ENCODE data around the gene DOK7.

The DOK7 gene

GRCh38 chr4:3475713-3476260 lies 12.7 kb downstream of the DOK7 start:
- no peak for DNase-seq (ENCODE audit: low read depth)

DNA sequence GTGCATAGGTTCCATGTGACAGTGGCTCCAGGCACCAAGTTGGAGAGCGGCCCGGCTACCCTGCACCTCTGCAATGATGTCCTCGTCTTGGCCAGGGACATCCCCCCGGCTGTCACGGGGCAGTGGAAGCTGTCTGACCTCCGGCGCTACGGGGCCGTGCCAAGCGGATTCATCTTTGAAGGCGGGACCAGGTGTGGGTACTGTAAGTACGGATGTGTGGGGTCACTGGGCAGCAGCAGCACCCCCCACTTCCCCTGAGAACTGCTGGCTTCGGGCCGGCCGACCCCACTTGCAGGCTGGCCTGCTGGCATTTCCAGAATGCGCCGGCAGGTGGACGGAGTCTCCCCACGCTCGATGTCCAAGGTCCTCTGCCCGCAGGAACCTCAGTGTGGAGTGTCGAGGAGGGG lies 13.2 kb downstream of the DOK7 start:
- no peak for DNase-seq (ENCODE audit: low read depth)

- DNase-seq (ENCODE audit: low read depth): no peak
These were observed 14.0 kb downstream of the DOK7 start for GRCh38 chr4:3476936-3477749.

DNA sequence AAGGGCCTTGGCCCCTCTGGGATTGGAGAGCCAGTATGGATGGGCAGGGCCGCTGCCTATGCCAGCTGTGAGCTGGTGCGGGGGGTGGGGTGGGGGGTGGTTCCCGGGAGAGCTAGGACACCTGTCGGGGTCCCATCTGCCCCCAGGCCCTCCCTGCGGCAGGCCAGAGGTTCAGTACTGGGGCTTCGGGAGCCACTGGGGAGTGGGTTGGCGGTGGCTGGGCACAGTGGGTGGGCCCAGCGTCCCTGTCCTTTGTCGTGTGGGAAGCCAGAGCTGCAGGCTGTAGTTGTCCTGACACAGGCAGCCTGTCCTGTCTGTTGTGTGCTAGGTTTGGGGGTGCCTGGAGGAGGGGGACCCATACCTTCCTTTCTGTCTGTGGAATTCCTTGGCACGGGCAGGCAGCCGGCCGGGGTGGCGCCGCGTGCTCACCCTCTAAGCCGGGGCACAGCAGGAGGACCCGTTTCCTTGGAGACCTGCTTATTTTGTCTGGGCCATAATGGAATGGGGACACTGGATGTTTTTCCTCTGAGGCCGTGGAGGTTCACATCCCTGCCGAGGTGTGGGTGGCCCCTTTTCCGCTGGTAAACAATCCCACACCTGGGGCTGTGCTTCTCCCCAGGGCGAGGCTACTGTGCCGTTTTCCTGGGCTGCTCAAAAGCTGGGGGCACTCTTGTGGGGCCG lies 14.8 kb downstream of the DOK7 start:
- DNase-seq (ENCODE audit: low read depth): no peak

- no peak for DNase-seq (ENCODE audit: low read depth)
These were observed 15.6 kb downstream of the DOK7 start for GRCh38 chr4:3478446-3479357.

DNA sequence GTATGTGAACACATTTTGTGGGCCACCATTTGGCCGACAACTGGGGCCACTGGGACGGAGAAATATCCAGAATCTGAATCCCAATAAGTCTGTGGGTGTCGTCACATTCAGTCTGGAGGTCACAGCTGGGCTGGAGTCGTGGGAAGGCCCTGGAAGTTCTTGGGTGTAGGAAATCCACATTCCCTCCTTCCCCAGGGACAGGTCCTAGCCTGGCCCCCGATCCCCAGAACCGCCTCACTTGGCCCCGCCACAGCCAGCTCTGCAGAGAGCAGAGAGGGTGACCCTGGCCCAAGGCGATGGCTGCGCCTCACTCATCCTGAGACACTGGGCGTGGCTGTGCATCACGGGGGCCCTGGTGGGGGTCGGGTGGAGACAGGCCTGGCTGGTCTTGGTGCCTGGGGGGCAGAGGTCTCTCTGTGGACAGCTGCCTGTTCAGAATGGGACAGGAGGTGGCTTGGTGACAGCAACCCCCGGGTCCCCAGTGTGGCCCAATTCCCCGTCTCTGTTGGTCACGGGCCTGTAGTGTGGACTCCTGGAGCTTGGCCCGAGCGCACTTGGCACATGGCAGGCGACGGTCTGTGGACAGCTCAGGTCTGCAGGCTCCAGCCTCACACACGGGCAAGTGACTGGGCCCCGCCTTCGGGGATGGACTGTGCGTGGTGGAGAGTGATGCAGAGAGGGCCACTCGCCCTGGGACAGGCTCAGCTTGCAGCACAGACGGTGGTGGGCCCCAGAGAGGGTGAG lies 16.4 kb downstream of the DOK7 start:
- DNase-seq (ENCODE audit: low read depth): no peak

DNA sequence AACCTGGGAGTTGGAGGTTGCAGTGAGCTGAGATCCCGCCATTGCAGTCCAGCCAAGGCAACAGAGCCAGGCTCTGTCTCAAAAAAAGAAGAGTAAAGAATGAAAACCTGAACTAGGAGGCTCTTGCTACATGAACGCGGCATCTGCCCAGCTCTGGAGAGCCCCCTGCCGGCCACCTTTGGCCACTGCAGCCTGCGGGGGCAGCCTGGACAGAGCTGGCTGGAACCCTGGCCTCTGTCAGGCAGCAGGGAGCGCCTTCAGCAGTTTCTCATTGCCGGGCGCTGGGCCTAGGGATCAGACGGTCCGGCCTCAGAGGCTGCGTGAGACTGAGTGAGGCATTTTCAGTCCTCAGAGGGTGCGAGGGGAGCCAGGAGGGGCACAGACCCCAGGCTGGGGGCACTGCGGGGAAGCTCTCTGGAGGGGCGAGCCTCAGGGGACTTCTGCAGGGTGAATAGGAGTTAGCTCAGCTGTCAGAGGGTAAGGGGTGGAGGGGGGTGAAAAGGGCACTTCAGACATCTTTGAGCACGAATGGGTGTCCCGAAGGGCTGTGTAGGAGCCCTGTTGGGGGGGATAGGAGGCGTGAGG lies 17.5 kb downstream of the DOK7 start:
- DNase-seq (ENCODE audit: low read depth): peak; percentile 58

- no peak for DNase-seq (ENCODE audit: low read depth)
These were observed 18.0 kb downstream of the DOK7 start for GRCh38 chr4:3481113-3481531.

DNA sequence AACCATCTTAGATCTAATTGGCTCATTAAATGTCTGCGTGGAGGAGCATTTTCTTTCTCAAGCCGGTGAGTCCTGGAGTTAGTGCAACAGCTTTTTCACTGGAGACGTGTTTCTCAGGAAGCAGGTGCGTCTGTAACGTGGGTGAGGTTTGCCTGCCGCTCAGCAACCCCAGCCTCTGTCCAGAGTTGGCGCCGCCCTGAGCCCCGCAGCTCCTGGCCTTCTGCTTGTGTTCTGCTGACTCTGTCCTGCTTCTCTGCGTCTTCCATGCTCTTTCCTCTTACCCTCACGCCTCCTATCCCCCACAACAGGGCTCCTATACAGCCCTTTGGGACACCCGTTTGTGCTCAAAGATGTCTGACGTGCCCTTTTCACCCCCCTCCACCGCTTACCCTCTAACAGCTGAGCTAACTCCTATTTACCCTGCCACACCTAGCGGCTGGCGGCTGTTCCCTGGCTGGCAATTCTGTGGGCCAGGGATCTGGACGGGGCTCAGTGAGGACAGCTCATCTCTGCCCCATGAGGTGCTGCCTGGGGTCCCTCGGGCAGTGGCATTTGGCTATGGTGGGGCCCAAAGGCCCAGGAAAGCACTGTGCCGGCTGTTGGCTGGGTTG lies 18.8 kb downstream of the DOK7 start:
- DNase-seq (ENCODE audit: low read depth): no peak

DNA sequence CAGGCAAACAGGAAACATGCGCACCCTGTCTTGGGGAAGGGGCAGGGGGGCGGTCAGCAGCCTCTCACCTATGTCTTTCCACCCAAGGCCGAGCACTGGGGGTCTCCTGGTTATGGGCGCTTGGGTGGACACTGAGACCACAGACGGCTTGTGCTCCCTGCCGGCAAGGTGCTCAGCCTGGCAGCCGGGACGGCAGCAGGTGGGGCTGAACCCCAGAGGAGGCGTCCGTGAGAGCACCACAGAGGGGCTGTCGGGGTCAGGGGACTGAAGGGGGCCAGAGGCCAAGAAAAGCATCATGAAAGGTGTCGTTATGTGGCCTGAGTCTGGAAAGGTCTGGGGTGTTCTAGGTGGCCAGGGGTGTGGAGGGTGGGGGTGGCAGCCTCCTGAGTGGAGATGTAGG lies 19.6 kb downstream of the DOK7 start:
- DNase-seq (ENCODE audit: low read depth): no peak

GRCh38 chr4:3483471-3483921 lies 20.4 kb downstream of the DOK7 start:
- no peak for DNase-seq (ENCODE audit: low read depth)

DNA sequence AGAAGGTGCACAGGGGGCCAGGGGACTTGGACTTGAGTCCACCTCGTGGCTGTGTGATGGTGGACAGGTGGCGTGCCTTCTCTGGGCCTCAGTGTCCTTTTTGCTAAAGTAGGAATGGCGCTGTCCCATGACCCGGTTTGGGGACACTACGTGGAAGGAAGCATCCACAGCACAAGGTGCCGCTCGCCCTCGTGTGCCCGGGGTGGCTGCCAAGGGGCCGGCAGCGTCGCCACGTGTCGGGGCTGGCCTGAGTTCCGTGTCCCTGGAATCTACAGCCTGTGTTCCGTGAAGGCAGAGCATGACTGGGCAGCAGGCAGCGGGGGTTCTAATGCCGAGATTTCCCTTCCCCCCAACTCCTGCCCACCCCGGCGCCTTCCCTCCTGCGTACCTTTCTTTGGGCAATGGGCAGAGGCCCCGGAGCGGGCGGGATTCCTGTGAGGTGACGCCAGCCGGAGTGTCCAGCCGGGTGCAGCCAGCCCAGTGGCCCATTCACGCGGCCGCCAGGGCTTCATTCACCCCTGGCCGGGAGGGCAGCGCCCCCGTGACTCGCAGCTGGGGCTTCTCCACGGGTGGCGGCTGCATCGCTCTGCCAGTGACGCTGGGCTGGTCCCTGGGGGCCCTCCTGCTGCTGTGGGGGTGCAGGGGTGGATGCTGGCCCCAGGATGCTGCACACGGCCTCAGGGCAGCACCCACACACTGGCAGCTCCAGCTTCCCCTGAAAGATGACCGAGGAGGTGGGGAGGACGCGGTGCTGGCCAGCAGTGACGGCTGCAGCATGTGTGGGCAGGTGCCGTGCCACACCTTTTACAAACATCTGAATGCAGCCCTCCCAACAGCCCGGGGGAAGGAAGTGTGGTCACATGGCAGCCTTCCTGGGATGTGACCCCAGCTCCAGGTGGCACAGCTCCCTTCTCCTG lies 21.2 kb downstream of the DOK7 start:
- DNase-seq (ENCODE audit: low read depth): no peak

DNA sequence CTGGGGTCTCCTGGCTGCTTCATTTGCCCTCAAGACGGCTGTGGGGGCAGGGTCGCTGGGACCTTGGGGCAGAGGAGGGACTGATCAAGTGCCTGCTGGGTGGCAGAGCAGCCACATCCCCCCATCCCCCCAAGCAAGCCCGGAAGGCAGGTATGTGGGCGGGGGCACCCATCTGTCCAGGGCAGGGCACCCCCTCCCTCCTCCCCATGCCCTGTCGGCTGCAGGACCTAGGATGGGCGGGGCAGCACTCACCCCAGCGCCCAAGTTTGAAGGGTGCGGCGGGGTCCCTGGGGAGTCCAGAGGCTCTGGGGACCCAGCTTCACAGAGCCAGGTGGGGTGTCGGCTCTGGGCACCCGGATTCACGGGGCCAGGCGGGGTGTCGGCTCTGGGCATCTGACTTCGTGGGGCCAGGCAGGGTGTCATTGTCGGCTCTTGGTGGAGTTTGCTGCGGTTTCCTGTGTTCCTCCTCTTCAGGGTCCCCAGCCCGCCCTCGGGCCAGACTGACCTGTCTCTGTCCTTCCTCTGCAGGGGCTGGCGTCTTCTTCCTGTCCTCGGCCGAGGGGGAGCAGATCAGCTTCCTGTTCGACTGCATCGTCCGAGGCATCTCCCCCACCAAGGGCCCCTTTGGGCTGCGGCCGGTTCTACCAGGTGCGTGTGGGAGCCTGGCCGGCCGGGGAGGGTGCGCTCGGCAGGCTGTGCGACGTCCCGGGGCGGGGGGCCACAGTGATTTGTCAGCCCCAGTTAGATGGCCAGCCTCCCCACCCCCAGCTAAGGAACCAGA lies 22.1 kb downstream of the DOK7 start:
- DNase-seq (ENCODE audit: low read depth): no peak

- DNase-seq (ENCODE audit: low read depth): no peak
These were observed 22.9 kb downstream of the DOK7 start for GRCh38 chr4:3485886-3486540.

DNA sequence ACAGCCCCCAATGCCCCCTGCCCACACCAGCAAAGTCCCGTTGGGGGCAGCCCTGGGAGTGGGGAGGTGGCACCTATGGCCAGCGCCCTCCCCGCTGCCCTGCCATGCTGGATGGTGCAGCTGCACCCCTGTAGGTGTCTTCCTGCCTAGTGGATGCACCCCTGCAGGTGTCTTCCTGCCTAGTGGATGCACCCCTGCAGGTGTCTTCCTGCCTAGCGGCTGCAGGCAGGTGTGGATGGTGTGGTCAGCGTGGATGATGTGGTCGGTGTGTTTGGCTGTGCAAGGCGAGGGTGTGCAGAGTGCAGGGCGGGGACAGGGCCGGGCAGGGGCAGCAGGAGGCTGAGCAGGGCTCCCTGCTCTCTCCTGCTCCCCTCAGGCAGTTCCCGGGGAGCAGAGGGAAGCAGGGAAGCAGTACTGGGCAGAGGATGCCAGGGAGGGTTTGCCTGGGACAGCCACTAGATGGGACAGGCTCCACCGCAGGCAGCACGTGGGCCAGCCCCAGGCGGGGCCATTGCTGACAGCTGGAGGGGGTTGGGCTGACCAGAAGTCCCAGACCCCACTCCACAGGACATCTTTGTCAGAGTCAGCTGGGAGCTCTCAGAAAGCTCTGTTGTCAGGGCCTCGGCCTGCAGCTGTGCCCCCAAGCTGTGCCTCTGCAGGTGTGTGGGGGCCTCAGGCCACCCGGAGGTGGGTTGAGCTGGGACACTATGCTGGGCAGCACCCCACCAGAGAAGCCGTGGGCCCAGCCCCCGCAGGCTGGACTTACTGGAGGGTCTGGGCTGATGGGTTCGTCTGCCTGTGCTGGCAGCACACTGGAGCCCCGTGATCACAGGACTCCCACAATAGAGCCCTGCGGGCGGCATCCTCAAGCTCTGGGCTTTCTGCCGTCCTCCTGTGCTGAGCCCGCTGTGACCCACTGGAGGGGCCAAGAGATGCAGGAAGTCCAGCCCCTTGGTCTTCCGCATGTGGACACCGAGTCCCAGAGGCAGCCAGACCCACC lies 23.7 kb downstream of the DOK7 start:
- no peak for DNase-seq (ENCODE audit: low read depth)

- DNase-seq (ENCODE audit: low read depth): no peak
These were observed 24.8 kb downstream of the DOK7 start for GRCh38 chr4:3487861-3488260.

- DNase-seq (ENCODE audit: low read depth): no peak
These were observed 25.7 kb downstream of the DOK7 start for GRCh38 chr4:3488820-3489219.

Data from activated T-helper 9 cell treated with anti-CD3 and anti-CD28 coated beads, Interleukin-2, amount 50 U/mL, for 16 hours (primary cell).